Thyroid gland (tissue), 4 donors: Measurements from ENCODE around the gene ZCCHC13.

Experiments used
- POLR2A ChIP-seq, 2 donors: fragments of 450-650 bp; IDR thresholded peaks; one replicate each; pipeline ENCODE4 v1.6.1; 2017; ENCODE audit warnings: antibody characterized with exemption in 2 of 2, mild to moderate bottlenecking in 2 of 2, moderate library complexity in 1 of 2
- TF ChIP-seq, protein P1 (sequence below), 6 experiments: fragments of 200-600 bp in 3 of 6; fragments of 450-650 bp in 3 of 6; sonication (generic) in 3 of 6; IDR thresholded peaks; one replicate each; pipeline ENCODE4 v1.5.1; 2016 to 2019; ENCODE audit warnings: antibody characterized with exemption in 6 of 6, mild to moderate bottlenecking in 2 of 6, inconsistent platforms in 1 of 6, moderate library complexity in 1 of 6

DNA sequence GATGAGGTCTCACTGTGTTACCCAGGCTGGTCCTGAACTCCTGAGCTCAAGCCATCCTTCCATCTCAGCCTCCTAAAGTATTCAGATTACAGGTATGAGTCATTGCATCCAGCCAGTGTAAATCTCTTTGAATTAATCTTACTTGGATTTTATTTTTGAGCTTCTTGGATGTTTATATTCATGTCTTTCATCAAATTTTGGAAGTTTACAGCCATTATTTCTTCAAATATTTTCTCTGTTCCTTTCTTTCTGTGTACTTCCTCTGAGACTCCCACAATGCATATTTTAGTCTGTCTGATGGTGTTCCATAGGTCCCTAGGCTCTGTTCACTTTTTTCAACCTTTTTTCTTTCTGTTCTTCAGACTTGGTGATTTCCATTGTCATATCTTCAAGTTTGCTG, 34.9 kb downstream of the ZCCHC13 start:
- TF ChIP-seq, protein P1, sequence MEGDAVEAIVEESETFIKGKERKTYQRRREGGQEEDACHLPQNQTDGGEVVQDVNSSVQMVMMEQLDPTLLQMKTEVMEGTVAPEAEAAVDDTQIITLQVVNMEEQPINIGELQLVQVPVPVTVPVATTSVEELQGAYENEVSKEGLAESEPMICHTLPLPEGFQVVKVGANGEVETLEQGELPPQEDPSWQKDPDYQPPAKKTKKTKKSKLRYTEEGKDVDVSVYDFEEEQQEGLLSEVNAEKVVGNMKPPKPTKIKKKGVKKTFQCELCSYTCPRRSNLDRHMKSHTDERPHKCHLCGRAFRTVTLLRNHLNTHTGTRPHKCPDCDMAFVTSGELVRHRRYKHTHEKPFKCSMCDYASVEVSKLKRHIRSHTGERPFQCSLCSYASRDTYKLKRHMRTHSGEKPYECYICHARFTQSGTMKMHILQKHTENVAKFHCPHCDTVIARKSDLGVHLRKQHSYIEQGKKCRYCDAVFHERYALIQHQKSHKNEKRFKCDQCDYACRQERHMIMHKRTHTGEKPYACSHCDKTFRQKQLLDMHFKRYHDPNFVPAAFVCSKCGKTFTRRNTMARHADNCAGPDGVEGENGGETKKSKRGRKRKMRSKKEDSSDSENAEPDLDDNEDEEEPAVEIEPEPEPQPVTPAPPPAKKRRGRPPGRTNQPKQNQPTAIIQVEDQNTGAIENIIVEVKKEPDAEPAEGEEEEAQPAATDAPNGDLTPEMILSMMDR (IDR thresholded peaks at IDR 0.05) = no peak
- no peak for TF ChIP-seq POLR2A (IDR thresholded peaks at IDR 0.05)
